Glutamatergic neuron (in vitro differentiated cells): ENCODE results near the gene PRRT1. TPM values are rescaled to one million over a fixed set of nuclear protein-coding genes. Genes with fewer than 3 reads are reported as not detected.

ENCODE experiments used
- DNase-seq: peaks from one replicate; pipeline ENCODE4 v3.0.0; 2022
- H3K27ac Mint-ChIP-seq: one replicate; pipeline ENCODE4 v1.8.0; 2020; ENCODE audit warnings: mild to moderate bottlenecking, mixed read lengths, inconsistent platforms; ENCODE audit not compliant: unreplicated experiment
- H3K27me3 Mint-ChIP-seq: one replicate; pipeline ENCODE4 v1.8.0; 2020; ENCODE audit warnings: mild to moderate bottlenecking, moderate library complexity, mixed read lengths, inconsistent platforms; ENCODE audit not compliant: unreplicated experiment
- H3K36me3 Mint-ChIP-seq: one replicate; pipeline ENCODE4 v1.8.0; 2020; ENCODE audit warnings: mild to moderate bottlenecking, mixed read lengths, inconsistent platforms; ENCODE audit not compliant: unreplicated experiment
- H3K4me1 Mint-ChIP-seq: one replicate; pipeline ENCODE4 v1.8.0; 2020; ENCODE audit warnings: mild to moderate bottlenecking, low read depth, mixed read lengths, inconsistent platforms; ENCODE audit not compliant: unreplicated experiment
- H3K4me3 Mint-ChIP-seq: one replicate; pipeline ENCODE4 v1.8.0; 2020; ENCODE audit warnings: mild to moderate bottlenecking, mixed read lengths, inconsistent platforms; ENCODE audit not compliant: unreplicated experiment
- H3K9me3 Mint-ChIP-seq: one replicate; pipeline ENCODE4 v1.8.0; 2020; ENCODE audit warnings: mild to moderate bottlenecking, moderate library complexity, mixed read lengths, inconsistent platforms; ENCODE audit not compliant: unreplicated experiment
- CTCF ChIP-seq: fragments of 200-600 bp; sonication (generic); IDR thresholded peaks from one replicate; pipeline ENCODE4 v1.5.0; 2021; ENCODE audit not compliant: partially characterized antibody, unreplicated experiment
- total RNA-seq: library from RNA; stranded (reverse); fragmentation: NEBNext Ultra II Directional; extraction: Animal tissue kit (Norgen Biotek cat#: 25700); gene quantifications from one replicate; pipeline ENCODE4 v1.2.1, GENCODE V29; 2021; ENCODE audit not compliant: unreplicated experiment

PRRT1 gene
- total RNA-seq, 1 donor from 2014 or later: 5.1 TPM

- no peak for DNase-seq
- Mint-ChIP-seq H3K4me3 (peak overlapping the region; percentile 91), H3K27ac (peak overlapping the region; percentile 100), H3K9me3 (peaks cover 11% of the 10 kb centered on the region), H3K27me3 (peaks cover 6% of the 10 kb centered on the region), H3K4me1 (peaks cover 9% of the 10 kb centered on the region), H3K36me3 (no peaks in the 10 kb centered on the region)
- TF ChIP-seq CTCF: no peak
Measured at GRCh38 chr6:32196682-32197616, 45.2 kb upstream of the PRRT1 start.

- Mint-ChIP-seq H3K4me3 (peak overlapping the region; percentile 91), H3K36me3 (no peaks in the 10 kb centered on the region), H3K27ac (peak overlapping the region; percentile 100), H3K27me3 (peaks cover 8% of the 10 kb centered on the region), H3K9me3 (peaks cover 14% of the 10 kb centered on the region), H3K4me1 (peaks cover 9% of the 10 kb centered on the region)
- peak; percentile 90 for DNase-seq
- TF ChIP-seq CTCF: peak; percentile 8
Measured at GRCh38 chr6:32195902-32196681, 44.4 kb upstream of the PRRT1 start.

DNA sequence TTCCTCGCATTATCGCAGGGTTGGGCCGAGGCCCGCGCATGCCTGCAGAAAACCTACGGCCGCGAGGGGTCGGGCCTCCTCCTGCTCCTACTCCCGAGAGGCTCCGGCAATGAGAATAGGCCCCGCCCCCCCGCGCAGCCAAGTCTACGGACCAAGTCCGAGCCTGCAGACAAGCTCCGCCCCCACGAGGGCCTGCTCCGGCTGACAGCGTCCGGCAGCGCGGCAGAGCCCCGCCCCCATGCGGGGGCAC, 43.8 kb upstream of the PRRT1 start:
- Mint-ChIP-seq H3K4me1 (peaks cover 11% of the 10 kb centered on the region), H3K4me3 (peak overlapping the region; percentile 91), H3K27ac (peak overlapping the region; percentile 80)

DNA sequence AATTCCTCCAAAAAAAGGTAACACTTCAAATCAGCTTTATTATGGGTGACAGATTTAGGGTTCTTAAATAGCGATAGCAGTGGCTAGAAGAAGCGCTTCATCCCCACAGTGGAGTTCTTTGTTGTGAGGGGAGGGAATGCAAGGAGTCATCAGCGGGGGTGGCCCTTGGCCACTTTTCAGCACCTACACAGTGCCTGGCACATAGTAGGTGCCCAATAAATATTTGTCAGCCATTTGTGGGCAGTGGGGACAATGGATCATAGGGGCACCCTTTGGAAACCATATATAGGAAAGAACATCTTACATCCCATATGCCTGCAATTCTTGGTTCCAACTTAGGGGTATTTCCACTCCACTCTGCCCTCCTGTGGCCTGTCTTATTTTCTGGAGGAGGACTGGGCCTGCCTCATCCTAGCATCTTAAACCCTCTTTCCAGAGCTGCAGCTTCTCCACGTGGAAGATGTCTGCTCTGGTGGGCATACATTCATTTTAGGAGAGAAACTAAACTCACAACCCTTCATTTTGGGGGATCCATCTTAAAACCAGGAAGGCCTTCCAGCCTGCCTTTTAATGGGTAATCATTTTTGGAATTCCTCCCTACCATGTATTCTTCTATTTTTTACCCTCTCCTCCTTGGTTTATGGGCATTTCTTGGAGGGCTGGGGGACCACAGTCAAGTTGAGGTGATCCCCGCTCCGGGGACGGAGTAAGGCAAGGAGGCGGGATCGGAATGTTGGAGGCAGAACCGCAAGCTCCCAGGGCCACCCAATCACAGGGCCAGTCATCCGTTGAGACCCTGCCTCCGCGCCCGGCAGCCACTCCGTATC, 43.3 kb upstream of the PRRT1 start:
- TF ChIP-seq CTCF: no peak
- H3K27ac Mint-ChIP-seq: peak overlapping the region; percentile 80
- H3K36me3 Mint-ChIP-seq: no peaks in the 10 kb centered on the region
- peaks cover 8% of the 10 kb centered on the region for H3K27me3 Mint-ChIP-seq
- peaks cover 11% of the 10 kb centered on the region for H3K4me1 Mint-ChIP-seq
- H3K4me3 Mint-ChIP-seq: peak overlapping the region; percentile 88
- peaks cover 16% of the 10 kb centered on the region for H3K9me3 Mint-ChIP-seq
- no peak for DNase-seq

More for the DNA sequence above, 43.8 kb upstream of the PRRT1 start:
- Mint-ChIP-seq H3K27me3 (peaks cover 8% of the 10 kb centered on the region), H3K36me3 (no peaks in the 10 kb centered on the region), H3K9me3 (peaks cover 17% of the 10 kb centered on the region)
- TF ChIP-seq CTCF: peak; percentile 71
- DNase-seq: peak; percentile 100
